Hippocampal formation (tissue), 2 donors: ENCODE measurements around the gene UNC50.

ENCODE experiments used
- DNase-seq, 2 donors: peaks; one replicate each; lab custom pipeline; 2025; lab: John Stamatoyannopoulos, UW

UNC50 gene

GRCh38 chr2:98664323-98664722 is 55.9 kb downstream of the UNC50 start:
- DNase-seq: no peak

- DNase-seq: no peak
These were observed 57.3 kb downstream of the UNC50 start for GRCh38 chr2:98665677-98666076.
